Measurements from ENCODE around the gene MAD2L1BP. TPM values are rescaled to one million over a fixed set of nuclear protein-coding genes. Genes with fewer than 3 reads are reported as not detected.

The MAD2L1BP gene
- total and polyA plus RNA-seq, 2 of the 13 experiments (the other 11 are each of a cell fraction or from before 2014, with no cell fraction given): 54.2 to 55.5 TPM

GRCh38 chr6:43629505-43630300 is 5.9 kb upstream of the MAD2L1BP start (continued):
- TF ChIP-seq CBFB (CRISPR knock-in tag; IDR thresholded peaks at IDR 0.05): peak; percentile 43; the same call in 1 of the 2 replicates
- peak; percentile 52 for TF ChIP-seq ZNF263 (CRISPR knock-in tag; IDR thresholded peaks at IDR 0.05)
- no peak; the same call in 1 of the 2 replicates for TF ChIP-seq ZNF589 (CRISPR knock-in tag; conservative IDR thresholded peaks at IDR 0.05)
- no peak for TF ChIP-seq ZNF253 (CRISPR knock-in tag; IDR thresholded peaks at IDR 0.05; ENCODE audit: borderline replicate concordance)
- TF ChIP-seq SP5 (CRISPR knock-in tag; IDR thresholded peaks at IDR 0.05; ENCODE audit: borderline replicate concordance, low read depth): peak; percentile 96
- TF ChIP-seq TSC22D2 (CRISPR knock-in tag; IDR thresholded peaks at IDR 0.05; ENCODE audit: borderline replicate concordance): 0 out of 2 replicates have a peak, but pooled peaks have one; percentile 13
- TF ChIP-seq AHDC1 (CRISPR knock-in tag; IDR thresholded peaks at IDR 0.05; ENCODE audit: borderline replicate concordance): no peak
- peak; percentile 24; the same call in 1 of the 2 replicates for TF ChIP-seq ZBTB33 (CRISPR knock-in tag; IDR thresholded peaks at IDR 0.05)
- no peak; the same call in 1 of the 2 replicates for TF ChIP-seq ZIK1 (CRISPR knock-in tag; IDR thresholded peaks at IDR 0.05; ENCODE audit: borderline replicate concordance, low read depth)
- TF ChIP-seq ELF4 (CRISPR knock-in tag; IDR thresholded peaks at IDR 0.05; ENCODE audit: borderline replicate concordance): peak; percentile 51; the same call in 1 of the 2 replicates
- no peak for TF ChIP-seq AKAP8 (CRISPR knock-in tag; IDR thresholded peaks at IDR 0.05)
- TF ChIP-seq MTA3 (CRISPR knock-in tag; IDR thresholded peaks at IDR 0.05): no peak
